Heart right ventricle (tissue), 16 donors: ENCODE data around the gene AQP7. TPM values are rescaled to one million over a fixed set of nuclear protein-coding genes. Genes with fewer than 3 reads are reported as not detected.
A peak's percentile ranks its signal among the peaks of the same experiment; 100 is the strongest.
"Not testable (repeated sequence)": the region's sequence is repeated elsewhere in the genome, so short reads cannot be mapped to it uniquely, and the experiment has no call there.

Source experiments
- ATAC-seq, 8 donors: fragments of 200-7000 bp; cut with Tn5 transposase; one replicate each; pipeline ENCODE4 v1.9.1; 2020; ENCODE audit warnings: mild to moderate bottlenecking in 8 of 8, moderate library complexity in 8 of 8, moderate number of reproducible peaks in 1 of 8
- DNase-seq, 2 donors: peaks; one replicate each; pipeline ENCODE4 v3.0.0-alpha.2; 2020
- H3K27ac ChIP-seq, 10 donors: fragments of 200-600 bp; sonication (generic) in 2 of 10; one replicate each; pipeline versions ENCODE4 v1.5.0 to v1.8.0; 2020 to 2022; ENCODE audit warnings: mild to moderate bottlenecking in 3 of 10
- H3K27me3 ChIP-seq, 7 donors: fragments of 200-600 bp; one replicate each; pipeline ENCODE4 v1.8.0; 2021 to 2022; ENCODE audit warnings: mild to moderate bottlenecking in 2 of 7
- H3K36me3 ChIP-seq, 9 donors: fragments of 200-600 bp; sonication (generic) in 1 of 9; one replicate each; pipeline versions ENCODE4 v1.5.0 to v1.8.0; 2020 to 2022; ENCODE audit warnings: mild to moderate bottlenecking in 2 of 9
- H3K4me1 ChIP-seq, 9 donors: fragments of 200-600 bp; sonication (generic) in 1 of 9; one replicate each; pipeline versions ENCODE4 v1.5.0 to v1.8.0; 2020 to 2022; ENCODE audit warnings: mild to moderate bottlenecking in 4 of 9
- H3K4me3 ChIP-seq, 10 donors: fragments of 200-600 bp; sonication (generic) in 2 of 10; one replicate each; pipeline versions ENCODE4 v1.5.0 to v1.8.0; 2020 to 2022; ENCODE audit warnings: mild to moderate bottlenecking in 7 of 10, moderate library complexity in 2 of 10
- H3K9me3 ChIP-seq, 11 donors: fragments of 200-600 bp in 10 of 11; sonication (generic) in 2 of 11; one replicate each; pipeline versions ENCODE4 v1.5.0 to v1.8.0; 2013 to 2022; ENCODE audit warnings: mild to moderate bottlenecking in 2 of 11, control low read depth in 1 of 11, moderate library complexity in 1 of 11
- CTCF ChIP-seq, 9 donors: fragments of 200-600 bp; sonication (generic) in 2 of 9; IDR thresholded peaks; one replicate each; pipeline versions ENCODE4 v1.5.0 to v1.8.0; 2021 to 2022; ENCODE audit warnings: antibody characterized with exemption in 9 of 9, mild to moderate bottlenecking in 5 of 9, moderate library complexity in 1 of 9
- WGBS, 2 donors: extraction: QIAGEN DNeasy Blood & Tissue Kit; methylation state at CpG; one replicate each; pipeline ENCODE4 v1.1.7; 2013; ENCODE audit warnings: inconsistent platforms in 1 of 2; 5-methylcytosine and 5-hydroxymethylcytosine counted together
- intact Hi-C, 10 donors: fragments of 100-400 bp; cut with DNase I; formaldehyde crosslinking; loops; one replicate each; pipeline versions ENCODE4 v1.11.1 to v1.14.2; 2022
- polyA plus RNA-seq, 2 donors: library from polyadenylated mRNA; stranded (reverse); fragments of 200-250 nt; gene quantifications; one replicate each; pipeline ENCODE4 v1.2.3, GENCODE V29; 2013
- total RNA-seq, 10 donors: library from RNA; stranded (reverse); fragmentation: NEBNext Ultra II Directional in 3 of 10; extraction: Animal tissue kit (Norgen Biotek cat#: 25700) in 3 of 10; gene quantifications; one replicate each; pipeline versions ENCODE4 v1.2.1 to v1.2.4, GENCODE V29; 2021 to 2023
- donor health status: Arrhythmogenic right ventricular cardiomyopathy.
- donor health status: ischemic (EF 13 %, LVEDD 7.1; RV severe dilation, severe dysfunction).
- donor health status: healthy with polysubstance abuse.
- donor health status: DM: no; HTN: yes; CAD: no.
- donor health status: DM: no; HTN: no; CAD: no.
- donor health status: ischemic (EF 25% LVEDD 6.9; RV normal size, moderate dysfunction).
- donor health status: ischemic (EF 25% LVEDD 5.7; RV mildly dilated, moderate dysfunction).
- donor health status: healthy.
- donor health status: DM: yes; HTN: yes; CAD: no.
- donor health status: Ischemic cardiomyopathy.
- donor health status: ischemic (EF 35%, LVEDD 5.7; RV mildly dilated, moderate dysfunction).
- donor health status: nonischemic (EF 11% LVEDD 7.7; RV severe dilation, severe dysfunction).
- donor health status: DM: yes; HTN: yes; CAD: no.
- donor health status: PGD.
- donor health status: ischemic (EF 29% LVEDD 5.4; RV normal size, mild dysfunction).
- donor health status: nonischemic (EF 23%, LVEDD 6.1; RV moderate dilation, normal function).

The AQP7 gene
- total and polyA plus RNA-seq, 12 donors: 28.2 to 255 (median 133) TPM

- H3K27ac ChIP-seq: peak overlapping the region in 7 of 10 donors; percentile 2 to 79 (median 54)
- intact Hi-C loops: loop anchor here (1.0 to 10.0 kb wide), 11 partner anchors 33 to 94 kb away; partner anchors contain the start of gene AQP3 (in 1 of the 10)
- peaks cover 5 to 29% (median 18%) of the 10 kb centered on the region in 9 donors for H3K4me1 ChIP-seq
- WGBS, 2 donors: 60 to 63% methylated on average over 6 of the region's 6 CpGs
- peak overlapping the region in 6 of 10 donors; percentile 6 to 30 (median 22) for H3K4me3 ChIP-seq
- TF ChIP-seq CTCF (IDR thresholded peaks at IDR 0.05): peak; percentile 72 to 94 (median 88)
- no peaks in the 10 kb centered on the region for H3K9me3 ChIP-seq
- DNase-seq (peak in 1 of 2 donors; percentile 87), ATAC-seq (peak; percentile 63 to 92 (median 82))
- peaks cover 0 to 35% (median 23%) of the 10 kb centered on the region in 9 donors for H3K36me3 ChIP-seq
- no peaks in the 10 kb centered on the region for H3K27me3 ChIP-seq
These were observed 27.6 kb downstream of the AQP7 start for GRCh38 chr9:33374634-33375237.

GRCh38 chr9:33374190-33374589 is 28.2 kb downstream of the AQP7 start:
- Histone ChIP-seq H3K27ac (no peak overlapping the region), H3K4me3 (no peak overlapping the region), H3K36me3 (peaks cover 0 to 40% (median 23%) of the 10 kb centered on the region in 9 donors), H3K9me3 (no peaks in the 10 kb centered on the region), H3K4me1 (peaks cover 5 to 24% (median 17%) of the 10 kb centered on the region in 9 donors), H3K27me3 (no peaks in the 10 kb centered on the region)
- DNase-seq (no peak), ATAC-seq (no peak)
- no peak for TF ChIP-seq CTCF (IDR thresholded peaks at IDR 0.05)
- intact Hi-C loops: loop anchor here in 8 of 10 donors (2.0 to 10.0 kb wide), 7 partner anchors 33 to 93 kb away; no protein-coding TSS in a partner anchor
- 87 to 89% methylated on average over 9 of the region's 9 CpGs for WGBS, 2 donors

- 87 to 93% methylated on average over 4 of the region's 4 CpGs for WGBS, 2 donors
- Histone ChIP-seq H3K9me3 (no peaks in the 10 kb centered on the region), H3K4me3 (no peak overlapping the region), H3K27me3 (no peaks in the 10 kb centered on the region), H3K4me1 (peaks cover 5 to 22% (median 17%) of the 10 kb centered on the region in 9 donors), H3K36me3 (peaks cover 0 to 53% (median 23%) of the 10 kb centered on the region in 9 donors), H3K27ac (no peak overlapping the region)
- intact Hi-C loops: loop anchor here in 6 of 10 donors (2.0 to 10.0 kb wide), 6 partner anchors 34 to 94 kb away; no protein-coding TSS in a partner anchor
- TF ChIP-seq CTCF (IDR thresholded peaks at IDR 0.05): no peak
- ATAC-seq (no peak), DNase-seq (no peak)
These were observed 29.5 kb downstream of the AQP7 start for GRCh38 chr9:33372900-33373299.

GRCh38 chr9:33366979-33367480 is 35.3 kb downstream of the AQP7 start:
- no peak overlapping the region for H3K27ac ChIP-seq
- H3K9me3 ChIP-seq: no peaks in the 10 kb centered on the region
- no peaks in the 10 kb centered on the region for H3K4me1 ChIP-seq
- H3K27me3 ChIP-seq: no peaks in the 10 kb centered on the region
- intact Hi-C loops: no loop called here
- ATAC-seq (no peak), DNase-seq (no peak)
- H3K36me3 ChIP-seq: peaks cover 0 to 100% (median 53%) of the 10 kb centered on the region in 9 donors
- TF ChIP-seq CTCF (IDR thresholded peaks at IDR 0.05): no peak
- no peak overlapping the region for H3K4me3 ChIP-seq
- 92 to 93% methylated on average over 2 of the region's 2 CpGs for WGBS, 2 donors

- not testable (repeated sequence) for H3K9me3 ChIP-seq
These were observed 37.6 kb downstream of the AQP7 start for GRCh38 chr9:33364814-33365213.

More at GRCh38 chr9:33364814-33365213, 37.6 kb downstream of the AQP7 start:
- H3K4me1 ChIP-seq, ATAC-seq, H3K27ac ChIP-seq, H3K27me3 ChIP-seq, DNase-seq, intact Hi-C loops, H3K4me3 ChIP-seq: not testable (repeated sequence)
- peaks cover 0 to 97% (median 40%) of the 10 kb centered on the region in 9 donors for H3K36me3 ChIP-seq
- WGBS, 2 donors: 94 to 95% methylated on average over 4 of the region's 4 CpGs
